Esophagus muscularis mucosa (tissue), 4 donors: ENCODE measurements around the gene ATP11A. TPM values are rescaled to one million over a fixed set of nuclear protein-coding genes. Genes with fewer than 3 reads are reported as not detected.

Experiments
- DNase-seq: peaks from one replicate; pipeline ENCODE4 v3.0.0-alpha.2; 2017; ENCODE audit errors: extremely low spot score
- H3K27ac ChIP-seq, 4 donors: fragments of 200-600 bp; sonication (generic); replicated peaks in 1 of 4; 1 replicate in 3 of 4; 2 replicates in 1 of 4; pipeline ENCODE4 v1.5.1; 2016 to 2019; ENCODE audit warnings: mild to moderate bottlenecking in 1 of 4
- H3K27me3 ChIP-seq, 4 donors: fragments of 200-600 bp; sonication (generic); one replicate each; pipeline versions ENCODE4 v1.5.1 to v1.6.0; 2016 to 2019
- H3K36me3 ChIP-seq, 4 donors: fragments of 200-600 bp; sonication (generic); one replicate each; pipeline ENCODE4 v1.5.1; 2016 to 2019
- H3K4me1 ChIP-seq, 4 donors: fragments of 200-600 bp; sonication (generic); one replicate each; pipeline ENCODE4 v1.5.1; 2016 to 2019
- H3K4me3 ChIP-seq, 4 donors: fragments of 200-600 bp; sonication (generic); 1 replicate in 2 of 4; 2 replicates in 2 of 4; pipeline ENCODE4 v1.5.1; 2016 to 2019; ENCODE audit warnings: mild to moderate bottlenecking in 4 of 4, moderate library complexity in 1 of 4
- H3K9me3 ChIP-seq, 4 donors: fragments of 200-600 bp; sonication (generic); 1 replicate in 3 of 4; 2 replicates in 1 of 4; pipeline ENCODE4 v1.5.1; 2016 to 2019
- EP300 ChIP-seq: sonication (generic); formaldehyde crosslinking; IDR thresholded peaks from one replicate; pipeline ENCODE4 v1.6.1; 2017; ENCODE audit warnings: antibody characterized with exemption
- POLR2A ChIP-seq: fragments of 450-650 bp; IDR thresholded peaks from one replicate; pipeline ENCODE4 v1.6.1; 2017; ENCODE audit warnings: antibody characterized with exemption, moderate library complexity, mild to moderate bottlenecking, low read depth
- POLR2AphosphoS5 ChIP-seq, 2 donors: sonication (generic); formaldehyde crosslinking; IDR thresholded peaks; one replicate each; pipeline ENCODE4 v1.6.1; 2017; ENCODE audit warnings: antibody characterized with exemption in 2 of 2
- WGBS: methylation state at CpG from one replicate; pipeline ENCODE4 v1.1.5; 2018; 5-methylcytosine and 5-hydroxymethylcytosine counted together
- intact Hi-C: fragments of 100-400 bp; cut with DNase I; formaldehyde crosslinking; loops from one replicate; pipeline ENCODE4 v1.15.1; 2023
- total RNA-seq, 4 donors: library from RNA; depleted of rRNA; stranded (reverse); fragments of >200 nt; gene quantifications; one replicate each; pipeline versions ENCODE4 v1.1.0 to v1.2.1, GENCODE V29; 2016
- TF ChIP-seq, protein P1 (sequence below), 3 experiments: fragments of 200-600 bp in 2 of 3; fragments of 450-650 bp in 1 of 3; sonication (generic) in 2 of 3; IDR thresholded peaks; one replicate each; pipeline ENCODE4 v1.5.1; 2017 to 2019; ENCODE audit warnings: antibody characterized with exemption in 3 of 3, mild to moderate bottlenecking in 2 of 3, moderate library complexity in 1 of 3

The ATP11A gene
- total RNA-seq, 4 donors from 2014 or later: 11.2 to 27.8 (median 14.3) TPM

DNA sequence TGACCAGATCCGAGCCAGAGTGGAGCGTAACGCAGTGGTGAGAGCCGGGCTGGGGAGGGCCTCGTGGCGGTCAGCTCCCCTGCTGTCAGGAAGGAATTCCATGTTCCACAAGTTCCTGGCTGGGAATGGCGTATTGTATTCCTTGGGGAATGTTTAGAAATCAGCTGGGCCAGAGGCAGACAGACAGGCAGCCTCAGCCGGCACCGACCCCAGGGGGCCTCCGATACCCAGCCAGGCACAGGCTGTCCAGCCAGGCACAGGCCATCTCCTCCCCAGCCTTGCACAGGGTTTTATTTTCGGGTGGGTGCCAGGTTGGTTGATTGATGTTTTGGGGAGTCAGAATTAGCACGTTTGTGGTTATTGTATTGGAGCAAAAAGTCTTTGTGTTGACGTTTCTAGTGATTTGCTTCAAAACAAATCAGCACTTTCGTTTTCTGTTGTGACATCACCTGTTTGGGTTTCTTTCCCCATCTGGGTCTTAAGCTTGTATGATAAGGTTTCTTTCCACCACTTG lies 152.6 kb downstream of the ATP11A start:
- DNase-seq: no peak
- intact Hi-C loops: no loop called here
- Histone ChIP-seq H3K36me3 (peaks cover 0 to 74% (median 57%) of the 10 kb centered on the region in 4 donors), H3K9me3 (peaks cover 0 to 3% (median 0%) of the 10 kb centered on the region in 4 donors), H3K27me3 (no peaks in the 10 kb centered on the region), H3K4me1 (peaks cover 0 to 4% (median 1%) of the 10 kb centered on the region in 4 donors), H3K4me3 (no peak overlapping the region), H3K27ac (peak overlapping the region in 3 of 4 donors; percentile 5 to 31 (median 22))
- 75% methylated on average over 14 of the region's 14 CpGs for WGBS
- TF ChIP-seq POLR2AphosphoS5 (IDR thresholded peaks at IDR 0.05) (peak in 1 of 2 donors; percentile 42), POLR2A (no peak), EP300 (no peak)
- TF ChIP-seq, protein P1, sequence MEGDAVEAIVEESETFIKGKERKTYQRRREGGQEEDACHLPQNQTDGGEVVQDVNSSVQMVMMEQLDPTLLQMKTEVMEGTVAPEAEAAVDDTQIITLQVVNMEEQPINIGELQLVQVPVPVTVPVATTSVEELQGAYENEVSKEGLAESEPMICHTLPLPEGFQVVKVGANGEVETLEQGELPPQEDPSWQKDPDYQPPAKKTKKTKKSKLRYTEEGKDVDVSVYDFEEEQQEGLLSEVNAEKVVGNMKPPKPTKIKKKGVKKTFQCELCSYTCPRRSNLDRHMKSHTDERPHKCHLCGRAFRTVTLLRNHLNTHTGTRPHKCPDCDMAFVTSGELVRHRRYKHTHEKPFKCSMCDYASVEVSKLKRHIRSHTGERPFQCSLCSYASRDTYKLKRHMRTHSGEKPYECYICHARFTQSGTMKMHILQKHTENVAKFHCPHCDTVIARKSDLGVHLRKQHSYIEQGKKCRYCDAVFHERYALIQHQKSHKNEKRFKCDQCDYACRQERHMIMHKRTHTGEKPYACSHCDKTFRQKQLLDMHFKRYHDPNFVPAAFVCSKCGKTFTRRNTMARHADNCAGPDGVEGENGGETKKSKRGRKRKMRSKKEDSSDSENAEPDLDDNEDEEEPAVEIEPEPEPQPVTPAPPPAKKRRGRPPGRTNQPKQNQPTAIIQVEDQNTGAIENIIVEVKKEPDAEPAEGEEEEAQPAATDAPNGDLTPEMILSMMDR (IDR thresholded peaks at IDR 0.05): no peak

DNA sequence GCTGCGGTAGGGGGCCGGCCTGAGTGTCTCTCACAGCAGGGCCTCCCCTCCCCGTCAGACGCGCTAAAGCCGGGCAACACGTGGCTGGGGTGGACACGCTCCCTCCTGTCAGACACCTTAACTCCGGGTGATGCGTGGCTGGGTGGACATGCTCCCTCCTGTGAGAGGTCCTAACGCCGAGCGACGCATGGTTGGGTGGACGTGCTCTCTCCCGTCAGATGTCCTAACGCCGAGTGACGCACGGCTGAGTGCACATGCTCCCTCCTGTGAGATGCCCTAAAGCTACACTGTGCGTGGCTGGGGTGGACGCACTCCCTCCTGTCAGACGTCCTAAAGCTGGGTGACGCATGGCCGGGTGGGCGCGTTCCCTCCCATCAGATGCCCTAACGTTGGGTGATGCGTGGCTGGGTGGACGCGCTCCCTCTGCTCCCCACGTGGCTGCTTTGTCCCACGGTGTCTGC lies 153.1 kb downstream of the ATP11A start:
- intact Hi-C loops: no loop called here
- Histone ChIP-seq H3K4me1 (peaks cover 0 to 3% (median 0%) of the 10 kb centered on the region in 4 donors), H3K4me3 (no peak overlapping the region), H3K36me3 (peaks cover 0 to 75% (median 55%) of the 10 kb centered on the region in 4 donors), H3K27me3 (no peaks in the 10 kb centered on the region), H3K9me3 (peaks cover 0 to 9% (median 4%) of the 10 kb centered on the region in 4 donors), H3K27ac (peak overlapping the region in 2 of 4 donors; percentile 6 to 22)
- DNase-seq: no peak
- TF ChIP-seq, protein P1 (IDR thresholded peaks at IDR 0.05): no peak
- TF ChIP-seq POLR2A (no peak), POLR2AphosphoS5 (IDR thresholded peaks at IDR 0.05) (no peak), EP300 (no peak)
- WGBS: 90% methylated on average over 29 of the region's 33 CpGs

DNA sequence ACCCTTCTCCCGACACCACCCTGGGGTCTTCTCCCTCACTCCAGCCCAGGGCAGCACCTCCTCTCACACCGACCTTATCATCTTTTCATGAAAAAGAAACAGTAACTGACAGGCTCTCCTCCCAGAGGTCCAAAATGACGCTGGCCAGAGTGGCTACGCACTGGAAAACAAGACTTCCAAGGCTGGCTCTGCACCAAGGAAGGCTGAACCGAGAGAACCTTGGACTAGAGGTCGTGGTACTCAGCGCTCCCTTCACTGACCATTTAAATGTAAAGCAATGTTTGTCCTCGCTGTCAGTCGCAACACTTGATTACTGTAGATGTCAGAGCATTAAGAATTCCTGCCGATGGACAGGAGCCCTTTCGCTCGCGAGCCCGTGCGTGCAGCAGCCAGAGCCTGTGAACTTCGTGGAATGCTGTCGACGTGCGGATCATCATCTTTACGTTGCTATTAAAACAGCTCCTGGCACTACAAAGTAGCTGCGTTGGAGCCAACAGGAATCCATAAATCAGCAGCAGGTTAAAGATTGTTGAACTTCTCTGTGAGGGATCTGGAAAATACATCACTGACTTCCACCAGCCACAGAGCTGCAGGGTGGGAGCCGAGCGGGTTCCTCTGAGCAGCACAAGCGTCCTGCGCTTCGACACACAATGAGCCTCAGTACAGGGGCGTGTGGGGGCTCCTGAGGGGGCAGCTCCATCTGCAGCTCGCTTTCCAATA lies 153.7 kb downstream of the ATP11A start:
- TF ChIP-seq, protein P1 (IDR thresholded peaks at IDR 0.05): no peak
- TF ChIP-seq POLR2A (no peak), EP300 (no peak), POLR2AphosphoS5 (IDR thresholded peaks at IDR 0.05) (no peak)
- no peak overlapping the region for H3K27ac ChIP-seq
- DNase-seq: no peak
- no peak overlapping the region for H3K4me3 ChIP-seq
- intact Hi-C loops: no loop called here
- peaks cover 0 to 72% (median 50%) of the 10 kb centered on the region in 4 donors for H3K36me3 ChIP-seq
- peaks cover 0 to 3% (median 0%) of the 10 kb centered on the region in 4 donors for H3K4me1 ChIP-seq
- 64% methylated on average over 28 of the region's 28 CpGs for WGBS
- peaks cover 0 to 12% (median 6%) of the 10 kb centered on the region in 4 donors for H3K9me3 ChIP-seq
- H3K27me3 ChIP-seq: no peaks in the 10 kb centered on the region

DNA sequence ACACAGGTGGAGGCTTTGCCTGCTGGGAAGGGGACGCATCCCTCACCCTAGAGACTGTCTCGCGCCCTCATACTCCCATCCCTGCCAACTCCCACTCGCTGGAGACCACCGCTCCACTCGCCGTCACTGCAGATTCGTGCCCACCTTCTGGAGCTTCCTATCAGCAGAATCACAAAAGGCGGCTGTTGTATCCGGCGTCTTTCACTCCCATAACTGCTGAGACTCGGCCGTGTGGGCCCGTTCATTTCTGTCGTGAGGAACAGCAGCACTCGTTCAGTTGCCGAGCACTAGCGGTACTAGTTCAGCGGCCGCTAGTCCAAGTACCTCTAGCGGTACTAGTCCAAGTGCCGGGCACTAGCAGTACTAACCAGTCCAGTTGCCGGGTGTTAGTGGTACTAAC lies 154.6 kb downstream of the ATP11A start:
- WGBS: 86% methylated on average over 23 of the region's 23 CpGs
- no peak for DNase-seq
- Histone ChIP-seq H3K4me3 (no peak overlapping the region), H3K36me3 (peaks cover 0 to 67% (median 43%) of the 10 kb centered on the region in 4 donors), H3K27ac (no peak overlapping the region), H3K9me3 (peaks cover 0 to 12% (median 6%) of the 10 kb centered on the region in 4 donors), H3K27me3 (no peaks in the 10 kb centered on the region), H3K4me1 (peaks cover 0 to 3% (median 0%) of the 10 kb centered on the region in 4 donors)
- intact Hi-C loops: no loop called here
- no peak for TF ChIP-seq POLR2A
- no peak for TF ChIP-seq POLR2AphosphoS5 (IDR thresholded peaks at IDR 0.05)
- TF ChIP-seq, protein P1 (IDR thresholded peaks at IDR 0.05): no peak
